ENCODE results near the gene CDC42BPB. TPM values are rescaled to one million over a fixed set of nuclear protein-coding genes. Genes with fewer than 3 reads are reported as not detected.

The CDC42BPB gene
- total RNA-seq, 3 donors from 2014 or later (not counting 1 experiment from before 2014, with no cell fraction given) = 0.86 to 2.3 (median 2.0) TPM

DNA sequence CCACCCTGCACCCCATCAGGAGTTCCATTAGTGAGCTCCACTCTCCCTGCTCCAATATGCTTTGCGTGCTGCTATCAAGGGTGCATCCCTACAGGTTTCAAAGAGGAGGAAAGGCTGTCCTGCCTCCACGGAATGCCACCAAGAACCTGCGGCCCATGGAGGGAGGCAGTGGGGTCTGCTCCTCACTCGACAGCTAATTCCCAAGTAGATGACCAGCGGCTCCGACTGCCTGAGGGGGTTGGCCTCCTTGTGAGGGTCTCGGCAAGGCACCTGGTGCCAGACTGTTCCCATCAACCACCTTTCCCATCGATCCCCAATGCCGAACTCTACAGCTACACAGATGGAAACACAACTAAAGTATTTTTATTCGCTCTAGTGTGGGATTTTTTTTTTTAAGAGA lies 98.9 kb downstream of the CDC42BPB start:
- Mint-ChIP-seq H3K4me1 (no peaks in the 10 kb centered on the region), H3K36me3 (no peaks in the 10 kb centered on the region), H3K27ac (no peak overlapping the region), H3K4me3 (no peak overlapping the region), H3K27me3 (ENCODE audit: low read depth in 2 of 2) (no peaks in the 10 kb centered on the region), H3K9me3 (no peaks in the 10 kb centered on the region)
- no peak overlapping the region for H3K27ac ChIP-seq (ENCODE audit: low read length)
- ATAC-seq (no peak), DNase-seq (no peak)
- WGBS (ENCODE audit: insufficient coverage) = 95% methylated on average over 7 of the region's 10 CpGs
- intact Hi-C loops (cut with micrococcal nuclease) = no loop called here
- no peaks in the 10 kb centered on the region for H3K9me3 ChIP-seq (ENCODE audit: control insufficient read depth, insufficient read depth, low read length)
- H3K4me3 ChIP-seq (ENCODE audit: low read length) = no peak overlapping the region
- no peaks in the 10 kb centered on the region for H3K36me3 ChIP-seq (ENCODE audit: control insufficient read depth, insufficient read depth, low read length)
- TF ChIP-seq, protein P1, sequence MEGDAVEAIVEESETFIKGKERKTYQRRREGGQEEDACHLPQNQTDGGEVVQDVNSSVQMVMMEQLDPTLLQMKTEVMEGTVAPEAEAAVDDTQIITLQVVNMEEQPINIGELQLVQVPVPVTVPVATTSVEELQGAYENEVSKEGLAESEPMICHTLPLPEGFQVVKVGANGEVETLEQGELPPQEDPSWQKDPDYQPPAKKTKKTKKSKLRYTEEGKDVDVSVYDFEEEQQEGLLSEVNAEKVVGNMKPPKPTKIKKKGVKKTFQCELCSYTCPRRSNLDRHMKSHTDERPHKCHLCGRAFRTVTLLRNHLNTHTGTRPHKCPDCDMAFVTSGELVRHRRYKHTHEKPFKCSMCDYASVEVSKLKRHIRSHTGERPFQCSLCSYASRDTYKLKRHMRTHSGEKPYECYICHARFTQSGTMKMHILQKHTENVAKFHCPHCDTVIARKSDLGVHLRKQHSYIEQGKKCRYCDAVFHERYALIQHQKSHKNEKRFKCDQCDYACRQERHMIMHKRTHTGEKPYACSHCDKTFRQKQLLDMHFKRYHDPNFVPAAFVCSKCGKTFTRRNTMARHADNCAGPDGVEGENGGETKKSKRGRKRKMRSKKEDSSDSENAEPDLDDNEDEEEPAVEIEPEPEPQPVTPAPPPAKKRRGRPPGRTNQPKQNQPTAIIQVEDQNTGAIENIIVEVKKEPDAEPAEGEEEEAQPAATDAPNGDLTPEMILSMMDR (IDR thresholded peaks at IDR 0.05) = no peak
- H3K27me3 ChIP-seq (ENCODE audit: control insufficient read depth, insufficient read depth, low read length) = no peaks in the 10 kb centered on the region
- H3K4me1 ChIP-seq (ENCODE audit: control insufficient read depth, insufficient read depth, low read length) = no peaks in the 10 kb centered on the region

DNA sequence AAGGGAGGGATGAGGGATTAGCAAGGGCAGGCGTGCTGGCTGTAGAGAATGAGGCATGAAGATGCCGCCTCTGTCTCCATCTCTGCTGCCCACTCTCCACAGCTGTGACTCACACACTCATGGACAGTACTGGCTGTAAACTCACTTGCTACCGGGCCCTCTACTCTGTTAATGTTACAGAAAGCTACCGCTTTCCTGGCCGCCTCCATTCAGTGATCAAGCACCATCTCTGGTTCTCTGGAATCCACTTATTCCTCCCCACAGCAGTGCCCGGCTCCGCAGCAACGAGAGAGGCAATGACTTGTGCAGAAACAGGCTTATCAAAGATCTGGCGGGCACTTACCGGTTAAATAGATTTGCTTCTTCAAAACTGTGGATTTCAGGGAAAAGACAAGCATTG lies 100.1 kb downstream of the CDC42BPB start:
- TF ChIP-seq, protein P1 (IDR thresholded peaks at IDR 0.05) = no peak
- Mint-ChIP-seq H3K9me3 (no peaks in the 10 kb centered on the region), H3K27me3 (ENCODE audit: low read depth in 2 of 2) (no peaks in the 10 kb centered on the region), H3K27ac (no peak overlapping the region), H3K4me1 (no peaks in the 10 kb centered on the region), H3K36me3 (no peaks in the 10 kb centered on the region), H3K4me3 (no peak overlapping the region)
- intact Hi-C loops (cut with micrococcal nuclease) = no loop called here
- H3K9me3 ChIP-seq (ENCODE audit: control insufficient read depth, insufficient read depth, low read length) = no peaks in the 10 kb centered on the region
- no peaks in the 10 kb centered on the region for H3K27me3 ChIP-seq (ENCODE audit: control insufficient read depth, insufficient read depth, low read length)
- 96% methylated on average over 10 of the region's 10 CpGs for WGBS (ENCODE audit: insufficient coverage)
- H3K36me3 ChIP-seq (ENCODE audit: control insufficient read depth, insufficient read depth, low read length) = no peaks in the 10 kb centered on the region
- ATAC-seq = no peak
- no peak for DNase-seq
- no peak overlapping the region for H3K4me3 ChIP-seq (ENCODE audit: low read length)
- no peaks in the 10 kb centered on the region for H3K4me1 ChIP-seq (ENCODE audit: control insufficient read depth, insufficient read depth, low read length)
- no peak overlapping the region for H3K27ac ChIP-seq (ENCODE audit: low read length)

DNA sequence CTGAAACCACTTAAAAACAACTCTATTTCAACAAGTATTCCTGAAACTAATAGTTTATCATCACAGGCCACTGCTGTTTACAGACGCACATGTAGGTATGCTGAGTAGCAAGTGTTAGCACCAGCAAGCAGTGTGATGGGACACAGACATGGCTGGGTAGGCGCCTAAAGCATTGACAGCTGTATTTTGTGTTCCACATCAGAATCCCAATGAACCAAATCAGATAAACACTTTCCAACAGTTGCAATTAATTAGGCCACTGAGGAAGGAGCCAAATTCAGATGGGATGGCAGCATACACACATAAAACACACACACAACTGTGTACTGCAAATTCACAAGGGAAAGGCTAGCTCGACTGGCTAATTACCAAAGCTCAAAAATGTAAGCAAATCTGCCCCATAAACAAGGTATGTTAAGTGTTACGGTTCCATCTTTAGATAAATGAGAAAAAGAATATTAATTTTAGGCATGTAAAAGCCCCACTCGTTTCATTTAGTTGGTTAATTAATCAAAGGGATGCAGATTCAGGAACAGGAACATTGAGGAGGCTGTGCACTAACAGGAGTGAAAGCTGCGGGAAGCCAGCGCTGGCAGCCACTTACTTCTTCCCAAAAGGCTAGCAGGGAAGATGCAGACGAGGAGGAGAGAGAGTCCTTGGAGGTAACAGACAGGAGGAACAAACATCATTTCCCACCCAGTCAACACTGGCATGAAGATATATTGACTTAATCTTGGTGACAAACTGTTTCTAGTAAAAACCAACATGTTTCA lies 101.5 kb downstream of the CDC42BPB start:
- Histone ChIP-seq H3K9me3 (ENCODE audit: control insufficient read depth, insufficient read depth, low read length) (no peaks in the 10 kb centered on the region), H3K27me3 (ENCODE audit: control insufficient read depth, insufficient read depth, low read length) (no peaks in the 10 kb centered on the region), H3K4me3 (ENCODE audit: low read length) (no peak overlapping the region), H3K4me1 (ENCODE audit: control insufficient read depth, insufficient read depth, low read length) (no peaks in the 10 kb centered on the region), H3K27ac (ENCODE audit: low read length) (no peak overlapping the region), H3K36me3 (ENCODE audit: control insufficient read depth, insufficient read depth, low read length) (no peaks in the 10 kb centered on the region)
- DNase-seq (no peak), ATAC-seq (no peak)
- TF ChIP-seq, protein P1 (IDR thresholded peaks at IDR 0.05) = no peak
- no peaks in the 10 kb centered on the region for H3K9me3 Mint-ChIP-seq
- intact Hi-C loops (cut with micrococcal nuclease) = no loop called here
- no peaks in the 10 kb centered on the region for H3K36me3 Mint-ChIP-seq
- 90% methylated on average over 7 of the region's 8 CpGs for WGBS (ENCODE audit: insufficient coverage)
- no peak overlapping the region for H3K4me3 Mint-ChIP-seq
- no peaks in the 10 kb centered on the region for H3K4me1 Mint-ChIP-seq
- H3K27ac Mint-ChIP-seq = no peak overlapping the region
- no peaks in the 10 kb centered on the region for H3K27me3 Mint-ChIP-seq (ENCODE audit: low read depth in 2 of 2)
